Mesothelial cell of epicardium (in vitro differentiated cells): ENCODE data around the gene CHAD. TPM values are rescaled to one million over a fixed set of nuclear protein-coding genes. Genes with fewer than 3 reads are reported as not detected.
"Not testable (repeated sequence)": the region's sequence is repeated elsewhere in the genome, so short reads cannot be mapped to it uniquely, and the experiment has no call there.

Source experiments
- DNase-seq, 2 experiments: peaks; one replicate each; pipeline ENCODE4 v3.0.0; 2021; ENCODE audit warnings: low spot score in 2 of 2; ENCODE audit not compliant: unreplicated experiment in 2 of 2
- H3K27ac Mint-ChIP-seq: 2 replicates; pipeline ENCODE4 v1.8.0; 2021; ENCODE audit warnings: mixed read lengths
- H3K27me3 Mint-ChIP-seq: 2 replicates; pipeline ENCODE4 v1.8.0; 2021; ENCODE audit warnings: low read depth, mixed read lengths
- H3K36me3 Mint-ChIP-seq: 2 replicates; pipeline ENCODE4 v1.8.0; 2021; ENCODE audit warnings: mixed read lengths
- H3K4me1 Mint-ChIP-seq: 2 replicates; pipeline ENCODE4 v1.8.0; 2021; ENCODE audit warnings: mixed read lengths
- H3K4me3 Mint-ChIP-seq: 2 replicates; pipeline ENCODE4 v1.8.0; 2021; ENCODE audit warnings: mild to moderate bottlenecking, moderate library complexity, mixed read lengths
- H3K9me3 Mint-ChIP-seq: 2 replicates; pipeline ENCODE4 v1.8.0; 2021; ENCODE audit warnings: mixed read lengths
- total RNA-seq: library from RNA; stranded (reverse); gene quantifications from 3 replicates; pipeline ENCODE4 v1.2.1, GENCODE V29; 2021
- TF ChIP-seq, protein P1 (sequence below): fragments of 200-600 bp; sonication (generic); IDR thresholded peaks from one replicate; pipeline ENCODE4 v1.5.0; 2021; ENCODE audit warnings: antibody characterized with exemption; ENCODE audit not compliant: unreplicated experiment

CHAD gene
- total RNA-seq, 1 donor from 2014 or later = not detected

DNA sequence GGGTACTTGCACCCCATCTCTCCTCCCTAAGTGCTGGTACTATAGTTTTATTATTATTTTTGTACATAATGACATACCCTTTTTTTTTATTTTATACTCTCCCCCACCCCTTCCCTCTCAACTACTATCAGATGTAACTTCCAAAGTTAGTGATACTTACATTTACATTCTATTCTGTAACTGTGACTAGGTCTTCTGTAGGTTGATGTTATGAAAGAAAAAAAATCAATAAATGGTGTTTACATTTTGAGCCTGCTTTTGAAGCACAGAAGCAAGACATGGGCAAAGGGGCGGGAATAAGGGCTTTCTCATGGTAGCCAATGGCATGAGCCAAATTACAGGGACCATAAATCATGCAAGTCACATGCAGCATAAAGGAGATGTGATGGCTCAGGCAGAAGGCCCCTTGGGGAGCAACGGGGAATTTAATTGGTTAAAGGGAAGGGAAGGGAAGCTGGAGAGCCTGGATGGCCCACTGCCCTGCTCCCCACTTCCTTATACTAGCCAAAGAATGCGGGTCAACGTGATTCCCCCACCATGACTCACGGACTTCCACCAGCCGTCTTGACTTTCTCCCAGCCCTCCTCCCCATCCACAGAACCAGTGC lies 45.0 kb downstream of the CHAD start:
- H3K36me3 Mint-ChIP-seq = no peaks in the 10 kb centered on the region
- DNase-seq = no peak
- H3K9me3 Mint-ChIP-seq = peaks cover 6% of the 10 kb centered on the region
- no peaks in the 10 kb centered on the region for H3K27me3 Mint-ChIP-seq
- H3K27ac Mint-ChIP-seq = peak overlapping the region; percentile 86
- no peak overlapping the region for H3K4me3 Mint-ChIP-seq
- TF ChIP-seq, protein P1, sequence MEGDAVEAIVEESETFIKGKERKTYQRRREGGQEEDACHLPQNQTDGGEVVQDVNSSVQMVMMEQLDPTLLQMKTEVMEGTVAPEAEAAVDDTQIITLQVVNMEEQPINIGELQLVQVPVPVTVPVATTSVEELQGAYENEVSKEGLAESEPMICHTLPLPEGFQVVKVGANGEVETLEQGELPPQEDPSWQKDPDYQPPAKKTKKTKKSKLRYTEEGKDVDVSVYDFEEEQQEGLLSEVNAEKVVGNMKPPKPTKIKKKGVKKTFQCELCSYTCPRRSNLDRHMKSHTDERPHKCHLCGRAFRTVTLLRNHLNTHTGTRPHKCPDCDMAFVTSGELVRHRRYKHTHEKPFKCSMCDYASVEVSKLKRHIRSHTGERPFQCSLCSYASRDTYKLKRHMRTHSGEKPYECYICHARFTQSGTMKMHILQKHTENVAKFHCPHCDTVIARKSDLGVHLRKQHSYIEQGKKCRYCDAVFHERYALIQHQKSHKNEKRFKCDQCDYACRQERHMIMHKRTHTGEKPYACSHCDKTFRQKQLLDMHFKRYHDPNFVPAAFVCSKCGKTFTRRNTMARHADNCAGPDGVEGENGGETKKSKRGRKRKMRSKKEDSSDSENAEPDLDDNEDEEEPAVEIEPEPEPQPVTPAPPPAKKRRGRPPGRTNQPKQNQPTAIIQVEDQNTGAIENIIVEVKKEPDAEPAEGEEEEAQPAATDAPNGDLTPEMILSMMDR = no peak
- H3K4me1 Mint-ChIP-seq = peaks cover 49% of the 10 kb centered on the region

DNA sequence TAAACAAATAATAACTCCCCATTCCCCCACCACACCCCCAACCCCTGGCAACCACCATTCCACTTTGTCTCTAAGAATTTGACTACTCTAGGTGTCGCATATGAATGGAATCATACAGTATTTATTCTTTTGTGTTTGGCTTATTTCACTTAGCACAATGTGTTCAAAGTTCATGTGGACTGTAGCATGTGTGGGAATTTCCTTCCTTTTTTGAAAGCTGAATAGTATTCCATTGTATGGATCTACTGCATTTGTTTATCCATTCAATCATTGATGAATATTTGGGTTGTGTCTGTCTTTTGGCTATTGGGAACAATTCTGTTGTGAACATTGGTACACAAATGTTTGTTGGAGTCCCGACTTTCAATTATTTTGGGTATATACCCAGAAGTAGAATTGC lies 45.9 kb downstream of the CHAD start:
- H3K36me3 Mint-ChIP-seq = no peaks in the 10 kb centered on the region
- H3K4me1 Mint-ChIP-seq = peaks cover 41% of the 10 kb centered on the region
- no peak for DNase-seq
- no peak overlapping the region for H3K4me3 Mint-ChIP-seq
- no peaks in the 10 kb centered on the region for H3K27me3 Mint-ChIP-seq
- peaks cover 6% of the 10 kb centered on the region for H3K9me3 Mint-ChIP-seq
- H3K27ac Mint-ChIP-seq = no peak overlapping the region
- TF ChIP-seq, protein P1 = no peak

DNA sequence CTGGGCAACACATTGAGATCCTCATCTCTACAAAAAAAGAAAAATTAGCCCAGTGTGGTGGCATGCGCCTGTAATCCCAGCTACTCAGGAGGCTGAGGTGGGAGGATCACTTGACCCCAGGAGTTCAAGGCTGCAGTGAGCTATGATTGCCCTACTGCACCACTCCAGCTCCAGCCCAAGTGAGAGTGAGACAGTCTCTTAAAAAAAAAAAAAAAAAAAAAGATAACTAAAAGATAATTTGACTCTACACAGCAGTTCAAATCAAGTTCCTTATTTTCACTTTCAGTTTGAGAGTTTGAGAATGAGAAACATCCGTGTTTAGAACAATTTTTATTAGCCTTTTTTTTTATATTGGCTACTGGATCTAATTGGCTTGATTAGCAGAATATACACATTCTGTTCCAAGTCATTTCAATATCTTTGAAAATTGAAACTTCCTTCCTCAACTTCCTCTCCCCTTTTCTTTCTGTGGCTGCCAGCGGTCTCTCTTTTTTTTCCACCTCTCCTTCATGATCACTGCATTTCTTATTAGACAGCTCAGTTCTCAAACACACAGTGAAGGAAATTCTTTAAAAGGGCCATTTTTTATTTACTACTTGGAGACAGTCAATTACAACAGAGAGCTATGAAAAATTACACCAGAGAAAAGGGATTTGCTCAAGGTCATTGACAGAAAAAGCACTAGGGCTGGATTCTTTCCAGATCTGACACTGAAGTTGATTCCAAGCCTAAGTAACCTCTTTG lies 47.2 kb downstream of the CHAD start:
- H3K27me3 Mint-ChIP-seq = no peaks in the 10 kb centered on the region
- peaks cover 6% of the 10 kb centered on the region for H3K9me3 Mint-ChIP-seq
- H3K27ac Mint-ChIP-seq = peak overlapping the region; percentile 86
- peak overlapping the region; percentile 29 for H3K4me3 Mint-ChIP-seq
- no peak for DNase-seq
- peaks cover 29% of the 10 kb centered on the region for H3K4me1 Mint-ChIP-seq
- TF ChIP-seq, protein P1 = no peak
- H3K36me3 Mint-ChIP-seq = no peaks in the 10 kb centered on the region

DNA sequence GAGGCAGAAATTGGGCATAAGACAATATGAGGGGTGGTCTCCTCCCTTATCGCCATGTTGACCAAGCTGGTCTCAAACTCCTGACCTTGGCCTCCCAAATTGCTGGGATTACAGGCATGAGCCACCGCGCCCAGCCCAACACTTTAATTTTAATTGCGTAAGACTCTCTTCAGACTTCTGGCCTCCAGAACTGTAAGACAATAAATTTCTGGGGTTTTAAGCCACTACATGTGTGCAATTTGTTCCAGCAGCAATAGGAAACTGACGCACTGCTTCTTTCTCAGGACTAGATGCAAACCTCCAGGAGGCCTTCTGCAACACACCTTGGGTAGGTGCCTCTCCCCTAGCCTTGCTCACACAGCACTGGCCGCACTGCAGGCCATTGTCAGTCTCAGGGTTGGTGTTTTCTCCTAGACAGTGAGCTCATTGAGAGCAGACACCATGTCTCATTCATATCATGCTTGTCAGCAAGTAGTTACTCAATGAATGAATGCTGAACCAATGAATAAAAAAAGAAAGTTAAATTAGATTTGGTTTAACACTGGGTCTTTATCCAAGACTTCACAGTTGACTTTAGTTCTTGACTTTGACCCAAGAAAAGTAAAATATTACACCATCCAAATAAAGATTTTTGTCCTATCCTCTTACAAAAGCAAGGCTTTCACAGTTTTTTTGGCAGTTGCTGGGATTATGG lies 48.1 kb downstream of the CHAD start:
- H3K9me3 Mint-ChIP-seq = peaks cover 6% of the 10 kb centered on the region
- no peaks in the 10 kb centered on the region for H3K36me3 Mint-ChIP-seq
- H3K4me3 Mint-ChIP-seq = no peak overlapping the region
- no peak overlapping the region for H3K27ac Mint-ChIP-seq
- H3K4me1 Mint-ChIP-seq = peaks cover 26% of the 10 kb centered on the region
- TF ChIP-seq, protein P1 = no peak
- no peak for DNase-seq
- no peaks in the 10 kb centered on the region for H3K27me3 Mint-ChIP-seq

DNA sequence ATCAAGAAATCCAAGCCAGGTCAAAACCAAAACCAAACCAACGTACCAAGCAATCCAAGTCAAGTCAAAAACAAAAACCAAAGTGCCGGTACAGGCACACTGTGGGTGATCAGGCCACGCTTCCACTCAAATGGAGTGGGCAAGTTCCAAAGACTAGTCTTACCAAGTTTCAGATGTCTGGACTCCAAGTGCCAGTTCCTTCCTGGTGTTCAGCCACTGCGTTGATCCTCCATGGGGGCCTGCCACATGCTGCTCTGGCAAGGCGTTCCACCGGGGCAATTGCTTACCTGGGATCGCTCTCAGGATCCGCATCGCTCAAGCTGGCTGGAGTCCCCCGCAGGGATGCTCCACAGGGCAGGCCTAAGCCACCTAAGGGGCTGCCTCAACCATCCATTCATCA lies 49.1 kb downstream of the CHAD start:
- peaks cover 17% of the 10 kb centered on the region for H3K4me1 Mint-ChIP-seq
- not testable (repeated sequence) for H3K27ac Mint-ChIP-seq, DNase-seq, H3K27me3 Mint-ChIP-seq, H3K4me3 Mint-ChIP-seq, H3K9me3 Mint-ChIP-seq, H3K36me3 Mint-ChIP-seq

DNA sequence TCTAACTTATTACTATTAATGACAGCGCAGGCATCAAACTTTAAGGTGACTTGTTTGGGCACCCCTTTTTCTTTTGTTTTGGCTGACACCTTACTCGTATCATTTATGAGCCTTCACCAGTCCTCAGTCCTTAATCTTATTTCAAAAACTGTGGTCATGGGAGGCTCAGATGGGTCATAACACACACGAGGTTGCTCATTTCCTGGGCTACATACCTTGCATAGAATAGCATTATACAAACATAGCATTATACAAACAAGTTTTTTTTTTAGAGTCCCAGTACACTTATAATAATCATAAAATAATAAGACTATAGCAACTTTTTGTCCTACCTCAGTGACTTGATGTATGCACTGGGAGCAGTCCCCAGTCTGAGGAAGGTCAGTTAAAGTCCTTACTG lies 53.9 kb downstream of the CHAD start:
- no peak for DNase-seq
- TF ChIP-seq, protein P1 = no peak
- H3K36me3 Mint-ChIP-seq = no peaks in the 10 kb centered on the region
- H3K27me3 Mint-ChIP-seq = no peaks in the 10 kb centered on the region
- H3K27ac Mint-ChIP-seq = no peak overlapping the region
- no peak overlapping the region for H3K4me3 Mint-ChIP-seq
- H3K9me3 Mint-ChIP-seq = peaks cover 11% of the 10 kb centered on the region
- H3K4me1 Mint-ChIP-seq = no peaks in the 10 kb centered on the region
